ENCODE measurements around the gene TSEN2.

- TF ChIP-seq, protein P1, sequence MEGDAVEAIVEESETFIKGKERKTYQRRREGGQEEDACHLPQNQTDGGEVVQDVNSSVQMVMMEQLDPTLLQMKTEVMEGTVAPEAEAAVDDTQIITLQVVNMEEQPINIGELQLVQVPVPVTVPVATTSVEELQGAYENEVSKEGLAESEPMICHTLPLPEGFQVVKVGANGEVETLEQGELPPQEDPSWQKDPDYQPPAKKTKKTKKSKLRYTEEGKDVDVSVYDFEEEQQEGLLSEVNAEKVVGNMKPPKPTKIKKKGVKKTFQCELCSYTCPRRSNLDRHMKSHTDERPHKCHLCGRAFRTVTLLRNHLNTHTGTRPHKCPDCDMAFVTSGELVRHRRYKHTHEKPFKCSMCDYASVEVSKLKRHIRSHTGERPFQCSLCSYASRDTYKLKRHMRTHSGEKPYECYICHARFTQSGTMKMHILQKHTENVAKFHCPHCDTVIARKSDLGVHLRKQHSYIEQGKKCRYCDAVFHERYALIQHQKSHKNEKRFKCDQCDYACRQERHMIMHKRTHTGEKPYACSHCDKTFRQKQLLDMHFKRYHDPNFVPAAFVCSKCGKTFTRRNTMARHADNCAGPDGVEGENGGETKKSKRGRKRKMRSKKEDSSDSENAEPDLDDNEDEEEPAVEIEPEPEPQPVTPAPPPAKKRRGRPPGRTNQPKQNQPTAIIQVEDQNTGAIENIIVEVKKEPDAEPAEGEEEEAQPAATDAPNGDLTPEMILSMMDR (IDR thresholded peaks at IDR 0.05) = no peak
- no peak for TF ChIP-seq POLR2A (IDR thresholded peaks at IDR 0.05)
Observed at GRCh38 chr3:12478326-12478725, 6.0 kb upstream of the TSEN2 start.
